Testis (tissue), 3 donors: ENCODE results near the gene CERKL. TPM values are rescaled to one million over a fixed set of nuclear protein-coding genes. Genes with fewer than 3 reads are reported as not detected.

ENCODE experiments used
- DNase-seq: peaks from one replicate; pipeline ENCODE4 v3.0.0-alpha.2; 2019
- H3K27ac ChIP-seq, 2 donors: fragments of 200-600 bp; sonication (generic); one replicate each; pipeline ENCODE4 v1.5.1; 2019
- H3K27me3 ChIP-seq: fragments of 200-600 bp; sonication (generic); one replicate; pipeline ENCODE4 v1.5.1; 2019
- H3K36me3 ChIP-seq: fragments of 200-600 bp; sonication (generic); one replicate; pipeline ENCODE4 v1.5.1; 2017; ENCODE audit warnings: low read depth; ENCODE audit errors: missing control alignments
- H3K4me1 ChIP-seq: fragments of 200-600 bp; sonication (generic); one replicate; pipeline ENCODE4 v1.5.1; 2019
- H3K4me3 ChIP-seq, 2 donors: fragments of 200-600 bp; sonication (generic); one replicate each; pipeline ENCODE4 v1.5.1; 2017 to 2019
- H3K9me3 ChIP-seq: fragments of 200-600 bp; sonication (generic); one replicate; pipeline ENCODE4 v1.5.1; 2017
- CTCF ChIP-seq, 3 experiments: fragments of 450-650 bp in 2 of 3; fragments of 200-600 bp in 1 of 3; sonication (generic) in 1 of 3; IDR thresholded peaks; one replicate each; pipeline ENCODE4 v1.5.1; 2016 to 2019; ENCODE audit warnings: antibody characterized with exemption in 3 of 3, mild to moderate bottlenecking in 2 of 3, moderate library complexity in 1 of 3
- POLR2A ChIP-seq: fragments of 450-650 bp; IDR thresholded peaks from one replicate; pipeline ENCODE4 v1.6.1; 2017; ENCODE audit warnings: antibody characterized with exemption, mild to moderate bottlenecking, moderate library complexity
- WGBS, 2 donors: methylation state at CpG; one replicate each; pipeline ENCODE4 v1.1.5; 2018; 5-methylcytosine and 5-hydroxymethylcytosine counted together
- intact Hi-C: fragments of 100-400 bp; cut with DNase I; formaldehyde crosslinking; loops from one replicate; pipeline ENCODE4 v1.15.1; 2023; ENCODE audit warnings: low total_unique reads
- polyA plus RNA-seq: library from polyadenylated mRNA; stranded (reverse); fragments of 350-450 nt; fragmentation: Illumina TruSeq; extraction: RNeasy Lipid Tissue Mini Kit (QIAGEN cat#74804); gene quantifications from one replicate; pipeline ENCODE4 v1.2.3, GENCODE V29; 2014; ENCODE audit warnings: low read depth, low replicate concordance; ENCODE audit not compliant: insufficient read depth
- total RNA-seq, 2 donors: library from RNA; depleted of rRNA; stranded (reverse); fragments of >200 nt; gene quantifications; one replicate each; pipeline ENCODE4 v1.2.3, GENCODE V29; 2016

CERKL gene
- total and polyA plus RNA-seq, 3 donors from 2014 or later: 0.62 to 2.2 (median 2.1) TPM

GRCh38 chr2:181680937-181681811, 24.3 kb upstream of the CERKL start:
- 2 to 3% methylated on average over 37 of the region's 38 CpGs for WGBS, 2 donors
- no peak for DNase-seq
- Histone ChIP-seq H3K4me1 (peaks cover 9% of the 10 kb centered on the region), H3K9me3 (no peaks in the 10 kb centered on the region), H3K4me3 (peak overlapping the region in 1 of 2 donors; percentile 15), H3K27me3 (no peaks in the 10 kb centered on the region), H3K36me3 (no peaks in the 10 kb centered on the region), H3K27ac (no peak overlapping the region)
- intact Hi-C loops: no loop called here
- no peak for TF ChIP-seq CTCF (IDR thresholded peaks at IDR 0.05)

- WGBS, 2 donors: 1% methylated on average over 44 to 45 of the region's 45 CpGs
- Histone ChIP-seq H3K36me3 (no peaks in the 10 kb centered on the region), H3K27ac (no peak within 1 kb of the TSS), H3K27me3 (no peaks in the 10 kb centered on the region), H3K4me1 (peaks cover 9% of the 10 kb centered on the region), H3K4me3 (peak within 1 kb of the TSS in 1 of 2 donors; percentile 15), H3K9me3 (no peaks in the 10 kb centered on the region)
- intact Hi-C loops: no loop called here
- TF ChIP-seq CTCF (IDR thresholded peaks at IDR 0.05) (no peak), POLR2A (no peak)
- no peak for DNase-seq
These were observed 23.4 kb upstream of the CERKL start, which contains the start of gene NEUROD1 for GRCh38 chr2:181680055-181680936. Gene NEUROD1 (minus strand): TSS chr2:181680517. CDS start chr2:181678860, 1,657 bp downstream.

GRCh38 chr2:181679544-181679979, 22.7 kb upstream of the CERKL start:
- intact Hi-C loops: no loop called here
- TF ChIP-seq POLR2A (no peak), CTCF (IDR thresholded peaks at IDR 0.05) (no peak)
- no peaks in the 10 kb centered on the region for H3K9me3 ChIP-seq
- H3K27ac ChIP-seq: no peak overlapping the region
- no peaks in the 10 kb centered on the region for H3K36me3 ChIP-seq
- no peak for DNase-seq
- no peak overlapping the region for H3K4me3 ChIP-seq
- no peaks in the 10 kb centered on the region for H3K27me3 ChIP-seq
- 2% methylated on average over 20 of the region's 20 CpGs for WGBS, 2 donors
- H3K4me1 ChIP-seq: peaks cover 9% of the 10 kb centered on the region

- Histone ChIP-seq H3K4me3 (no peak overlapping the region), H3K27me3 (no peaks in the 10 kb centered on the region), H3K4me1 (peaks cover 6% of the 10 kb centered on the region), H3K36me3 (no peaks in the 10 kb centered on the region), H3K27ac (no peak overlapping the region), H3K9me3 (no peaks in the 10 kb centered on the region)
- DNase-seq: no peak
- intact Hi-C loops: no loop called here
- no peak for TF ChIP-seq POLR2A
- TF ChIP-seq CTCF (IDR thresholded peaks at IDR 0.05): no peak
- WGBS, 2 donors: 11 to 12% methylated on average over 18 of the region's 18 CpGs
These were observed 22.1 kb upstream of the CERKL start for GRCh38 chr2:181678861-181679543.
